PFSK-1 (cell line): ENCODE measurements around the gene FLOT2.
A peak's percentile ranks its signal among the peaks of the same experiment; 100 is the strongest.

Source experiments
- FOXP2 ChIP-seq: optimal IDR thresholded peaks from 2 replicates; pipeline ENCODE3; 2011; ENCODE audit warnings: borderline replicate concordance, control low read depth, inconsistent platforms; ENCODE audit not compliant: insufficient read depth; ENCODE audit errors: extremely low read length, extremely low read depth
- POLR2AphosphoS5 ChIP-seq: IDR thresholded peaks from 2 replicates; pipeline ENCODE4 v1.6.1; 2012; ENCODE audit warnings: low read depth, mild to moderate bottlenecking, control low read depth, low read length, moderate library complexity
- REST ChIP-seq, 2 experiments: IDR thresholded peaks; 2 replicates each; pipeline versions ENCODE4 v1.6.1 to v1.8.0; 2011 to 2012; ENCODE audit warnings: low read depth in 2 of 2, low read length in 2 of 2, control low read depth in 1 of 2, inconsistent platforms in 1 of 2, mild to moderate bottlenecking in 1 of 2, moderate library complexity in 1 of 2; ENCODE audit not compliant: insufficient read depth in 1 of 2
- SIN3A ChIP-seq: IDR thresholded peaks from 2 replicates; pipeline ENCODE4 v1.6.1; 2012; ENCODE audit warnings: mild to moderate bottlenecking, low read length, moderate library complexity, borderline replicate concordance; ENCODE audit not compliant: insufficient read depth
- TAF1 ChIP-seq: IDR thresholded peaks from 2 replicates; pipeline ENCODE4 v1.6.1; 2012; ENCODE audit warnings: low read length, control low read depth, borderline replicate concordance; ENCODE audit not compliant: insufficient read depth

The FLOT2 gene

DNA sequence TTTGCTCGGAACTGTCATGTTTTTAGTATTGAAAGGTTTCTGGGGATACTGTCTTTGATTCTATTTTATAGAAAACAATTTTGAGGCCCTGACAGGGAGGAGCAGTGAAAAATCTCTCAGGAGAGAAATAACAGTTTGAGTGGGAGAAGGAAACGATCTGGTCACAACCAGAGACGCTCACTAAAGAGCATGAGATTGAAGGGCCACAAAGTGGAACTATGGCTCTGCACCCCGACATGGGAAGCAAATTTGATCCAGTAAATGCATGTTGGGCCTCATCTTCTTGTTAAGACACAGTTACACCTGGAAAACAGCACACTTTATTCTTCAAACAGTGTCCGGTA lies 42.2 kb downstream of the FLOT2 start:
- TF ChIP-seq REST (IDR thresholded peaks at IDR 0.05; ENCODE audit: insufficient read depth in 1 of 2, low read depth in 2 of 2, low read length in 2 of 2) (no peak), POLR2AphosphoS5 (no peak), TAF1 (no peak), FOXP2 (no peak), SIN3A (no peak)

- TF ChIP-seq TAF1: peak; percentile 93; the same call in 1 of the 2 replicates
- no peak for TF ChIP-seq FOXP2
- TF ChIP-seq REST (IDR thresholded peaks at IDR 0.05; ENCODE audit: insufficient read depth in 1 of 2, low read depth in 2 of 2, low read length in 2 of 2): peak in 1 of 2 experiments; percentile 13; a peak in 1 of 4 replicates
- peak; percentile 95 for TF ChIP-seq POLR2AphosphoS5
- TF ChIP-seq SIN3A: peak; percentile 78; the same call in 1 of the 2 replicates
Observed at GRCh38 chr17:28854457-28855335, 42.8 kb downstream of the FLOT2 start, which contains the start of gene ERAL1. Gene ERAL1, plus strand, starts transcription at chr17:28855016. Its CDS starts 19 bp downstream, at chr17:28855035.

DNA sequence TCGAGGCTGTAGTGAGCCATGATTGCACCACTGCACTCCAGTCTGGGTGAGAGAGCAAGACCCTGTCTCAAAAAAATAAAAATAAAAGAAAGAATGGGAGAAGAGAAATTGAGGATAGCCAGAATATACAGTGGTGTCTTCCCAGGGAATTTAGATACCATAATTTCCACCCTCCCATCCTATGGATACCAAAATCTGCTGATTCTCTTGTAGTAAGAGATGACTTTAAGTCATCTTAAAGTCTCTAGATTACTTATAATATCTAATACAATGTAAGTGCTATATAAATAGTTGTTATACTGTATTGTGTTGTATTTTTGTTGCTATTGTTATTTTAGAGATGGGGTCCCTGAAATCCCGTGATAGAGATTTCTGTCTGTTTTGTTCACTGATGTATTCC lies 44.2 kb downstream of the FLOT2 start:
- TF ChIP-seq TAF1: no peak
- no peak for TF ChIP-seq REST (IDR thresholded peaks at IDR 0.05; ENCODE audit: insufficient read depth in 1 of 2, low read depth in 2 of 2, low read length in 2 of 2)
- TF ChIP-seq FOXP2: no peak
- no peak for TF ChIP-seq SIN3A
- TF ChIP-seq POLR2AphosphoS5: no peak

GRCh38 chr17:28849281-28849680 lies 48.3 kb downstream of the FLOT2 start:
- TF ChIP-seq TAF1 (no peak), SIN3A (no peak), POLR2AphosphoS5 (no peak), FOXP2 (no peak), REST (IDR thresholded peaks at IDR 0.05; ENCODE audit: insufficient read depth in 1 of 2, low read depth in 2 of 2, low read length in 2 of 2) (no peak)
